HG02852 (cell line): Measurements from ENCODE around the gene LPCAT3.

Experiments used
- ATAC-seq: cut with Tn5 transposase; IDR thresholded peaks from one replicate; pipeline ENCODE4 v1.9.1; 2021; ENCODE audit warnings: mild to moderate bottlenecking, moderate library complexity; ENCODE audit not compliant: unreplicated experiment

The LPCAT3 gene

DNA sequence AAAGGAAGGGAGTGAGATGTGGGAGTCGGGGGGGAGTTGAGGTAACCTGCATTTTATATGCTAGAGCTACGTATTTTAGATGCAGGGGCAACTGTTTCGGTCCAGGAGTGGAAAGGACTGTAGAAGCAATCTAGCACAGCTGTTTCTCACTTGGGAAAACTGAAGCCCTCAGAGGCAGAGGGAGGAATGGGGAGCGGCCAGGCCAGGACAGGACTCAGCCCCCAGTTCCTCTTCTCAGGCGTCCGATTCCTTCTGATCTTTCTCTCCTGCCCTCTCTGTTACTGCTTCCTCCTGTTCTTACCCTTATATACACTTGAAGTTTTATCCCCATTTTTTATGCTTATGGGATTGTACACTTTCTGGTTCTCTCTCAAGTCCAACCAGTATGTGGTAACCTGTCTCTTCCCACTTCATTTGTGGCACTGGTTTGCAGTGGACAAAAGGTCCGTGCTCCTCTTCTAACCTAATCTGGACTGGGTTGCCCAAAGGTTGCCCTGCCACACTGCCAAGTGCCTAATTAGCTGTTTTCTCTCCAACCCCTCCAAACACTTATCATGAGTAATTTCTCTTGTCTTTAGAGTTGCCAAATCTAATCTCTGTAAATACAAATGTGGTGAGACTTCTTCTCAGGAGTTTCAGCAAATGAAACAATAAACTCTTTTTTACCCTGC lies 16.2 kb downstream of the LPCAT3 start:
- ATAC-seq: no peak

DNA sequence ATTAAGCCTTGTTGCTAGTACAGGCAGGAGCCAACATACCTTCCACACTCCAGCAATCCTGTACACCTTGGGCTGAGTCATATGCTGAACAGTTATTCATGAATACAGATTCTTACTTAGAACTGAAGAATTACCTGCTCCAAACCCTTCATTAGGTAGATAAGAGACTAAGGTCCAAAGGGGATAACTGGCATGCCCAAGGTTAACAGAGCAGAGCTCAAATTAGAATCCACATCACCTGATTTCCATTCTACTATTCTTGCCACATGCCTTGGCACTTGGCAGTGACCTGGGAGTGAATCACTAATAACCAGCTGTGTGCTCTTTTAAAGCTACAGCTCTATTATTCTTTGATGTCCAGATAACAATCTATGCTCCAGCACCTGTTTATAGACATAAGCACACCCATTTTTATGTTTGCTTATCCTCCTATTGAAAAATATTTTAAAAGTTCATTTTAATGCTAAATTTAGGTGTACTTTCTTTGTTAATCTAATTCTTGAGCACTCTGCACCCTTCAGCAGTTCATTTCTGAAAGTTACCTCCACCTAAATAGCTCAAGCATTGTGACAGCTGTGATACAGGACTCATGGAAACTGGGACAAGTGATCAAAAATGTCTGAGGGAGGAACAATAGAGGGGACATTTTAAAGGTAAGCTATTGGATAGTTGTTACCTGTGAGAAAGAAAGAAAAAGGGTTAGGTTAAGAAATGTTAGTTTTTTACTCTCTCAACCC lies 19.4 kb downstream of the LPCAT3 start:
- ATAC-seq: no peak

DNA sequence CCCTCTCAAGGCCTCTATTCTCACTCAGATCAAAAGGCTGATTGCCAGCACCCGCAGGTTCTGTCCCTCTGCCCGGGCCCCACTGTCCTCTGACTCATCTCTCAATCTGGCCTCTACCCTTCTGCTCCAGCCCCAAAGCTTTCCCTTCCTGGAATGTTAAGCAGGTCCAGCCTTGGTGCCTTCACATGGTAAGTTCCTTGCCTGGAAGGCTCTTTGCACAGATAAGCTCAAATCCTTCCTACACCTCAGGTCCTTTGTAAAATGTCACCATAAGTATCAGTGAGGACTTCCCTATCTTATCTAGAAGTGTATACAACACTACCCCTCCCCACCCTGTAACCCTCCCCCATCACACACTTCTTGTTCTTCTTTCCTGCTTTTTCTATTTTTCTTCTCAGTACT lies 22.2 kb downstream of the LPCAT3 start:
- no peak for ATAC-seq

DNA sequence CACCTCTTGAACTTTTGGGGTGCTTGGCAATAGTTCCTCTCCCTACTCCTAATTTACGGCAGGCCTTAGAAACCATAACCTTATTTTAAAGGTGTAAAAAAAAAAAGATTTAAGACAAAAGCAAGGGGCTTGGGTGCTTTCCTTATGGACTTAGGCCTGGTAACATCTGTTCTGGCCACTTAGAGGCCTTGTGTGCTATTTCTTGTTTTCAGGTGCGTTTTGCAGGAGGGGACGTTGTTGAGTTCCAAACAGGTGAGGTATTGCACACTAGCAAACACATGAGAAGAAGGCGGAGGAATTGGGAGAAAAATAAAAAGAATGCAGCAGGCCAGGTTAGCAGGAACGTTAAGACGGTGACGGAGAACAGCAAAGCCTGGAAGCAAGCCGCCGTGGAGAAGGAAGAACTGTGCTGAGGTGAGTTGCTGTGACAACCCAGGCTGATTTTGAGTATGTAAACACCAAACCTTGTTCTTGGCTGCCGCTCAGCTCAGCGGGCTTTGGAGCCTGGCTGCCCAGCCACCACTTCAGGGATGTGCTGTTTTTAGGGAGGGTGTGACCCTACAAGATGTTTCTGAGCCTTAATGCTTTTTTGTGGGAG lies 30.2 kb downstream of the LPCAT3 start:
- no peak for ATAC-seq

DNA sequence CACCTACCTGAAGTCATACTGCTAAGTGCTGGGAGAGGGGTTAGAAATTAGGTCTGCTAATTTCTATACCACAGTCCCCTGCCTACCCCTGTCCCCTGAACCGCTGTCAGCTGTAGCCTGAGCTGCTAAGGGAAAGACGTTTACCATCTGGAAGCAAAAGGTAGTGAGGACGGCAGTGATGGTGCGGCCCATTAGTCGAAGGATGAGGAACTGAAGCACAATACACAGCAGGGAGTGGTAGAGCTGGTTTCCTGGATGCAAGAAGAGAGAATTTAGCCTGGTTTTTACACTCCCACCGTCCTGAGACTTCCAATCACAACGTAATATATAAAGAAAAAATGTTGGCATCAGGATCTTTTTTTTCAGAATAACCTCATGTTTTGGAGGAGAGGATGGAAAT lies 35.7 kb downstream of the LPCAT3 start:
- ATAC-seq: no peak

DNA sequence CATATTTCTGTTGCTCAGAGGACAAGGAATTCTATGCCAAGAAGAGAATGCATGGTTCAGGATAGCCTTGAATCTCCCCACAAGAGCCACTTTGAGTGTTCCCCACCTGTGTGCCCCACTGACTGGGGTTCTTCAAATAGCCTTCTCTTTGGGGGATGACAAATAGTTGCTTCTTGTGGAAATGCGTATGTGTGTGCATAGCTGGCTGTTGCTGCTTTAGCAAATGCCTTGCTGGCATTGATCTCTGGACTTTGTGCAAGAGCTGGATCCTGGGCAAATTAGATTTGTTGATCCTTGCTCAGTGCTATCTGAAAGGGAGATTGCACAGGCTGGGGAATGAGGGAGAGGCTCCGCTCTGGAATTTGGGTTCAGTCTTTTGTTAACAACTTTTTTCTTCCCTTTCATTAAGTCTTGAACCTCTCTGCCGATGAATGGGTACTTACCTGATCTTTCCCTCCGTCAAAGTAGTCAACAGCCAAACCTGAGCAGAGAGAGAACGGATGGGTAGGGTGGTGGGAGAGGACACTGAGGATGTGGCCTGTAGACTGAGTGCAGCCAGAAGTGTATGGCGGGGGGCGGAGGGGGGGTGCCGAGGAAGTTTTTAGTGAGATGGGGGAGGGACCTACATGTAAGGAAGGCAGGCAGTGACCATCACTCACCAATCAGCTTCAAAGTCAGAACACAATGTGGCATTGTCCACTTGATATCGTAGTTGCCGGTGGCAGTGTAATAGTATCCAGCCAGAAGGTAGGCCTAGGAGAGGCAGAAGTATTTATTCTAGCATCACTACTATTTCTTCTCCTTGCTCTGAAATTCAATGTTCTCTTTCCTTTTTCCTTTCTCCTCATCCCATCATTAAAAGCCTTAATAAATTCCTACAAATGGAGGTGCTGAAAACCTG lies 36.9 kb downstream of the LPCAT3 start:
- no peak for ATAC-seq

DNA sequence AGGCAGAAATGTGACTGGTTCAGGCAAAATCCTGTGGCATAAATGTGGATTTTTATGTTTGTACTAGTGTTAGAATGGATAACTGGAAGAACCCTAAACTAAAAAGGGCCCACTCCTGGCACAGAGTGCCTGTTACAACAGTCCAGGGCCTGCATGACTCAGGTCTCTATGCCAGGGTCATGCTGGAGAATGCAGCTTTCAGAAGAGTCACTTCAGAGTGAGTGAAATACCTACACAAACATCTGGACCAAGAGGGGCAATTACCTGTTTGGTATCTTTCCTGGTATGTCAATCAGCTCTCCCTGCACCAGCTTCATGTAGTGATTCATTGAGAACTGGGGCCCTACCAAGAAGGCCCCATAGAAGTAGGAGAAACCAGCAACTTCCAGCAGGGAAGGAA lies 37.5 kb downstream of the LPCAT3 start:
- ATAC-seq: no peak

DNA sequence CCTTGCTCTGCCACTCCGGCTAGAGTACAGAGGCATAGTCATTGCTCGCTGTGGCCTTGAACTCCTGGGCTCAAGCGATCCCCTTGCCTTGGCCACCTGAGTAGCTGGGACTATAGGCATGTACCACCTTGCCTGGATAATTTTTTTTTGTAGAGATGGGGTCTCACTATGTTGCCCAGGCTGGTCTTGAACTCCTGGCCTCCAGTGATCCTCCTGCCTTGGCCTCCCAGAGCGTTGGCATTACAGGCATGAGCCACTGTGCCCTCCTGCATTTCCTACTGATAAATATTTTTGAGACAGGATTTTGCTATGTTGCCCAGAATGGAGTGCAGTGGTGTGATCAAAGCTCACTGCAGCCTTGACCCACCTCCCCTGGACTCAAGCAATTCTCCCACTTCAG lies 38.2 kb downstream of the LPCAT3 start:
- ATAC-seq: no peak

DNA sequence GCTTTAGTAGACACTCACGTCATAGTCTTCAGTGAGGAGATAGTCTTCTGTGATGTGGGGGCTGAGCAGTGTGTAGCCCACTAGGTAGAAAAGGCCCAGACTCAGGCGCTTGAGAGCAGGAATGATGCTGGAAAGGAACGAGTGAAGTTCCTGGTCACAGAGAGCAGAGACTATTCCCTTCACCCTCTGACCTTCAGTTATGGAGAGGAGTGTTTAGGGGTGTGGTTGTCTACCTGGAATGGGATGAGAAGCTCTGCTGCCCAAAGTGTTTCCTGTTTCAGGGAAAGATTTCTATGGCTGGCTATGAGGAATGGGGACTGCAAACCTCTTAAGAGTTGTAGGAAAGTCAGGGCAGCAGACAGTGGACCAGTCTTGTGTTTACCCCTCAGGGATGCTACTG lies 38.8 kb downstream of the LPCAT3 start:
- no peak for ATAC-seq

DNA sequence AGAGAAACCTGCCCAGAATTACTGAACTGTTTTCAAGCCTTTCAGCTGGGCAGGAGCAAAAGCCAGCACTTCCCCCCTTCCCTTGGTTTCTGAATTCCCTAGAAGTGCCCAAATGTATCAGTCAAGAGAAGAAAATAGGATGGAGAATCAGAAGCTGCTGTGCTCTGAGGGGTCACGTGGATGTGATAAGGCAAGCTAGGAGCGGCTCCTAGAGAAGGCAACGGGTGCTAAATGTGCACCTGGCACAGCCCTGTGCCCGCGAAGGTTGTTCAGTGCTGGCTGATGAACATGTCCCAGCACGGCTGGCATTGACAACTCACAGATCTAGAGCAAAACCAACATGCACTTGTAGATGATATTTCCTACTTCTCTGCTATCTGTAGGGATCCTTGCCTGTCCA lies 39.3 kb downstream of the LPCAT3 start:
- ATAC-seq: no peak

DNA sequence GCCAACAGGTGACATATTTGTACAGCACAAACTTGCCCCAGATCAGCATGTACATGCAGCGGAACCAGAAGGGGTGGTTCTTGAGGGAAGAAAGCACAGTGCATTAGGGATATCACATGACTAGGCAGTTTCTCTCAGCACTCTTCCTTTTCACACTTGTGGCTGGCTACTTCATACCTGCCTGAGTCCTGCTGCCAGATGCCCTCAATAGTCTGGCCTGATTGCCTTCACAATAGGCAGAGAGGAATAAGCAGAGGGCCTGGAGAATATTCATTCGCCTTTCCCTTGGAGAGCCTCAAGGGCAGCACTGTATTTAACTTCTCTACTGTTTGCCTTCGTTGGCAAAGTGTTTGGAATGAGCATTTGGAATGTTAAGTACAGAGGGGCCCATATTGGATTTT lies 39.7 kb downstream of the LPCAT3 start:
- ATAC-seq: no peak

DNA sequence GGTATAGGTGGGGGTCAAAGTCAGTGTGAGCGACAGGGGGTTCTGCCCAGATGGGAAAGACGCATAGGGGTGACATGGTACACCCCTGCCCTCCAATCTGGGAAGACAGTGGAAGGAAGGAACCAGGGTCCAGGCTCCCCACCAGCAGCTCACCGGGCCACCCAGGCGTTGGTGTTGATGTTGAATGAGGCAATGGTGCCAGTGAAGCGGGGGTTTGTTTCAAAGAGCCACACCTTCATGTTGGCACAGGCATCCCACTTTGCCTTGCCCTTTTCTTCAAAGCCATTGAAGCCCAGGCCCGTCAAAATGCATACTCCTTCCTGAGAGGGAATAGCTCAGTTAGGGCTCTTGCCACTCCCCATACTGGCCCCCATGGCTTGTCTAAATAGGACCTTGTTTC lies 40.1 kb downstream of the LPCAT3 start:
- ATAC-seq: no peak

DNA sequence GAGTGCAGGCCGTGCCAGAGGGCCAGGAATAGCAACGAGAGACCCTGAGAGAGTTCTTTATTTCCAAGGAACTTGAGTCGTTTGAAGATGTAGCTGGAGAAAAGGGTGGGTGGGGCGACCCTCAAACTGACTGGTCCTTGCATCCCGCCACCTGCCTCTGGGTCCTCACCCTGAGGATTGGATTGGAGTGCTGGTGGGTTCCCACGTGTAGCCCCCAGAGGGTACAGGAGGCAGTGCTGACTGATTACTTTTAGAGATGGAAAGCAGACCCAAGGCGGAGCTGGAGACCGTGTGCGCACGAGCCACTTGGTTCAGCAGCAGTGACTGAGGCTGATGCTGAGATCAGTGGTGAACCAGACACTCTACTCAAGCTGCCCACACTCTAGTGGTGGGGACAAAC lies 40.6 kb downstream of the LPCAT3 start:
- no peak for ATAC-seq

DNA sequence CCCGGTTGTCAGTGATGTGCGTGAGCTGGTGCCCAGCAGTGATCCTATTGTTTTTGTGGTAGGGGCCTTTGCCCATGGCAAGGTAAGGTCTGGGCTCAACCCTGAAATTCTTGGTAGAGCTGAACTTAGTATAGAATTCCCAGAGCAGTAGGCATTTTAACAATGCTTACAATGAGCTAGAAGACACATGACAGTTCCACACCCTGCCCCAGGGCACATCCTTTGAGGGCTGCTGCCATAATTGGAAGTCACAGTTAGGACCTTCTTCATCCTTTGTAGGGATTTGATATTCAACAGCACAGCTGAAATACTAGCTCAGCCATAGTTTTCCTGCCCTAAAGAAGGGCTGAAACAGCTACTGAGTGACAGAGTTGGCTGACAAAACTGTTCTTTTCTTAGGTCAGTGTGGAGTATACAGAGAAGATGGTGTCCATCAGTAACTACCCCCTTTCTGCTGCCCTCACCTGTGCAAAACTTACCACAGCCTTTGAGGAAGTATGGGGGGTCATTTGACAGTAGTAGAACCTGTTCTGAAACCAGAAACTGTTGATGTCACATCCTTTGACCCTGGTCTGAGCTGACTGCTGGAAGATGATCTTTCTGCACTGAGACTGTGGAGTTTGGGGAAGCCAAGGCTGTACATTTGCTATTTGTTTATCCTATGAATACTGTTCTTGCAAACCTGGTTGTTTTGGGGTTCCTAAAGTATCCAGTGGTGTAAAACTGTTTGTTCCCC lies 42.8 kb downstream of the LPCAT3 start:
- no peak for ATAC-seq

DNA sequence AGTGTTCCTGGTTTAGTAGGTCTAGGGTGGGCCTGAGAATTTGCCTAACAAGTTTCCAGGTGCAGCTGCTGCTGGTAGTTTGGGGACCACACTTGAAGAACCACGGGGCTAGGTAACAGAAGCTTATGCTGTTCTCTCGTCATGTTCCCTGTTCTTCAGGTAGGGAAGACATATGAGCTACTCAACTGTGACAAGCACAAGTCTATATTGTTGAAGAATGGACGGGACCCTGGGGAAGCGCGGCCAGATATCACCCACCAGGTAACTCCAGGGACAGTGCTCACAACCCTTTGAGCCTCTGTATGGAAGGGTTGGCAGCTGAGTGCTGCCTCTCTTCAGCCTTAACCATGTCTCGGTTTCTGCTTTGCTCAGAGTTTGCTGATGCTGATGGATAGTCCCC lies 44.1 kb downstream of the LPCAT3 start:
- no peak for ATAC-seq

DNA sequence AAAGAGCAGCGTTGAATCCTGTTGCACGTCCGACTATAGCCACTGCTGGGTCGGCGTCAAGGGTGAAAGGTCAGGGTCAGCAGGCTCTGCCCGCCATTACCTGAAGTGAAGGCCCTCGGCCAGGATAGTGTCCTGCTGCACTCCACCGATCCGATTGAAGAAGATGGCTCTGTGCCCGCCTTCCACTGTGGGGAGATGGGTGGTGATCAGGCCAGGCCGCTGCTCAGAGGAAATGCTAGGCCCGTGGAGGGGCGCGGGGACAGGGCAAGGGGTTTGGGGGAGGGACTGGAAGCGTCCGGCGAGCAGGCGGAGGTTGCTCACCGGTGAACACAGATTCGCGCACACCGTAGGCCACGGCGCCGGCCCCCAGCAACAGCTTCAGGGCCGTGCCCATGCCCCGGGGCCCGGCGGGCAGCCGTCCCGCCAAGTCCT lies 48.2 kb downstream of the LPCAT3 start:
- peak; percentile 16 for ATAC-seq

DNA sequence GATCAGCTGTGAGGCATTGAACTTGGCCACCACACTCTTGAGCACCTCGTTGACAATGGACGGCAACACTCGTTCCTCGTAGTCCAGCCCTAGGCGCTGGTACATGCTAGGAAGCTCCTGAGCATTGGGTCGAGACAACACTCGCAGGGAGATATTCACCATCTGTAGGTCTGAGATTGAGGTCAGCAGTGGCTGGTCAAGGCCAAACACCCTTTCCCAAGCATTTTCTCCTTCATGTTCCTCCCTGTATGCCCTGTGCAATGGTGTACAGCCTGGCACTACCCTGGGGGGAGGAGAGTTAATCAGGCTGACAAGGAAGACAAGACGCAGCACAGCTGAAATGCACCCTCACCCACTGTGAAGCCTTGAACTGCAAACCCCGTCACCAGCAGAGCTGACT lies 49.9 kb downstream of the LPCAT3 start:
- ATAC-seq: no peak

DNA sequence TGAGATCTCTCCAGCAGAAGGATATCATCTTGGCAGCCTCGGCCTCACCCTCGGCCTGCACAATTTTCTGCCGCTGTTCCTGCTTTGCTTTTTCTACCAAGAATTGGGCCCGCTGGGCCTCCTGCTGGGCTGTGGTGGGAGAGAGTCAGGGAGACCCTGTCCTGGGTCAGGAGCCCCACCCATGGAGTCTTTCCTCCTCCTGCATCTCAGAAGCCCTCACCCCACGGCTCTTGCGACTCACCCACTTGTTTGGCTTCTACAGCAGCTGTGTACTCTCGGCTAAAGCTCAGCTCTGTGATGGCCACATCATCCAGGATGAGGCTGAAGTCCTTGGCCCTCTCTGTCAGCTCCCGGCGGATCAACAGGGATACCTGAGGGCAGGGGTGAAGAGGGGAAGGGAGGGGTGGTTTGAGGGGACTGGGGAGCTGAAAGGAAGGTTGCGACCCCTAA lies 50.6 kb downstream of the LPCAT3 start:
- no peak for ATAC-seq

DNA sequence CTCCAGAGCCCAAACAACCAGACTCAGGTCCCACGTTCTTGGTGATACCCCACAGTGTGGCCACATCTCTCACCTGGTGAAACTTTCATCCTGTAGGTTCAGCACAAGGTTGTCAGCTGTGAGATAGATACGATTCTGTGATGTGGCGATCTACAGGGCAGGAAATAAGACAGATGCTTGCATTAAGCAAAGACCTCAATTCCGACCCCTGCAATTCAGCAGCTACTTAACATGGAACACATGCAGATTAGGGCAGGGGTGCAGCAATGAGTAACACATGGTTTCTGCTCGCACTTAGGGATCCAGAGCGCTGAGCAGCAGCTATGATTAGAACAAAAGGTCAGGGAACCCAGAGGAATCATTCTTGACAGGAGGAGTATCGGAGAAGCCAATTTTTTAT lies 51.9 kb downstream of the LPCAT3 start:
- ATAC-seq: no peak

DNA sequence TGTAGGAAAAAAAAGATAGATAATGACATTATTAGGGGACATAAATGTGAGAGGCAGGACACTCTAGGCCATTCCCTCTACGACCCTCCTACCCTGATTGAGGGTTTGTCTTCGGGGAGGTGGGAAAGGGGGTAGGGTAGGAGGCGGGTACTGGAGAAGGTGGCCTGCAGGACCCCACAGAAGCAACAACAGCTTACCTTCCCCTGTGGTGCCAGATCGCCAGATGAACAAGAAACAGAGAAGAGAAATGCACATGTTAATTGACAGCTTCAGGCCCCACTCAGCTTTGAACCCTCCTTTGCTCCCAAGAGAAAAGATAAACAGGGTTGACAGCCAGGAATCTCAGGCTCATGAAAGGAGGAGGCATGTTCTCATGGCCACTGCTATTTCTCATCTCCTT lies 52.6 kb downstream of the LPCAT3 start:
- no peak for ATAC-seq
